Retinal pigment epithelial cell (primary cell): ENCODE measurements around the gene PGM3.

ENCODE experiments used
- DNase-seq: peaks from one replicate; pipeline ENCODE4 v3.0.0-alpha.2; 2010; ENCODE audit warnings: low read depth
- H3K4me3 ChIP-seq: 2 replicates; pipeline ENCODE4 v1.5.1; 2011; ENCODE audit warnings: mild to moderate bottlenecking, low read length, control low read depth, moderate library complexity
- CTCF ChIP-seq: conservative IDR thresholded peaks from 2 replicates; pipeline ENCODE4 v1.5.1; 2011; ENCODE audit warnings: low read depth, low read length, control low read depth, inconsistent platforms

PGM3 gene

GRCh38 chr6:83138118-83138722 is 54.8 kb downstream of the PGM3 start:
- no peak for DNase-seq
- no peak overlapping the region for H3K4me3 ChIP-seq
- TF ChIP-seq CTCF = no peak

- no peak for TF ChIP-seq CTCF
- no peak for DNase-seq
- no peak overlapping the region for H3K4me3 ChIP-seq
Observed at GRCh38 chr6:83132121-83132520, 60.9 kb downstream of the PGM3 start.

GRCh38 chr6:83127976-83128375 is 65.1 kb downstream of the PGM3 start:
- no peak for TF ChIP-seq CTCF
- H3K4me3 ChIP-seq = no peak overlapping the region
- no peak for DNase-seq

GRCh38 chr6:83127258-83127657 is 65.8 kb downstream of the PGM3 start:
- no peak for TF ChIP-seq CTCF
- no peak for DNase-seq

GRCh38 chr6:83126807-83127206 is 66.3 kb downstream of the PGM3 start:
- no peak for DNase-seq
- no peak overlapping the region for H3K4me3 ChIP-seq
- TF ChIP-seq CTCF = no peak

More at GRCh38 chr6:83127258-83127657, 65.8 kb downstream of the PGM3 start:
- H3K4me3 ChIP-seq = no peak overlapping the region

- no peak overlapping the region for H3K4me3 ChIP-seq
- no peak for DNase-seq
- TF ChIP-seq CTCF = no peak
Observed at GRCh38 chr6:83126223-83126622, 66.8 kb downstream of the PGM3 start.

GRCh38 chr6:83125425-83125824 is 67.6 kb downstream of the PGM3 start:
- DNase-seq = no peak
- no peak for TF ChIP-seq CTCF
- no peak overlapping the region for H3K4me3 ChIP-seq
